ENCODE results near the gene LMNTD2.
A peak's percentile ranks its signal among the peaks of the same experiment; 100 is the strongest.
"Not testable (repeated sequence)": the region's sequence is repeated elsewhere in the genome, so short reads cannot be mapped to it uniquely, and the experiment has no call there.

Gene LMNTD2

GRCh38 chr11:532527-532985, 28.0 kb downstream of the LMNTD2 start:
- DNase-seq: no peak

DNA sequence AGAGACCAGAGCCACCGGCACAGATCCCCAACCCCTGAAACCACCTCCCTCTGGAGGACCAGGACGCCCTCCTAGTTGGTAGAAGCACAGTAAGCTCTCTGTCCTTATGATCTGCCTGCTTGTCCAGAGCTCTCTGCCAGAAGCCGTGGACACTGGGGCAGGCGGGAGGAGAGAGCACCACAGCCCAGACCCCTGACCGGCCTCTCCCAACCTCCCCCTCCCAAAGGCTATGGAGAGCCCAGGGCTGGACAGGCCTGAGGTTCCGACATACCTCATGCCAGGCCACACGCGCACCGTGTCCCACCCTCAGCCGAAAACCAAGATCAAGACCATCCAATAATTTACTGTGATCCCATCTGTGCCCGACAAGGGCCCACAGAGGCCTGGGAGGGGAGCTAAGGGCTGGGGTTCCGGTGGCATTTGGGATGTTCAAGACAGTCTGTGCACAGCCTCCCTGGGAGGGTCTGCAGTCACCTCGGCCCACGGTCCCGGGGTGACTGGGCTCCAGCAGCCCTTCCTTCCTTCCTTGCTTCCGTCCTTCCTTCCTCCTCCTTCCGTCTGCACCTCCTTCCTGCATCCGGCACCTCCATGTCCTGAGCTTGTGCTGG, 28.5 kb downstream of the LMNTD2 start:
- no peak for DNase-seq

DNA sequence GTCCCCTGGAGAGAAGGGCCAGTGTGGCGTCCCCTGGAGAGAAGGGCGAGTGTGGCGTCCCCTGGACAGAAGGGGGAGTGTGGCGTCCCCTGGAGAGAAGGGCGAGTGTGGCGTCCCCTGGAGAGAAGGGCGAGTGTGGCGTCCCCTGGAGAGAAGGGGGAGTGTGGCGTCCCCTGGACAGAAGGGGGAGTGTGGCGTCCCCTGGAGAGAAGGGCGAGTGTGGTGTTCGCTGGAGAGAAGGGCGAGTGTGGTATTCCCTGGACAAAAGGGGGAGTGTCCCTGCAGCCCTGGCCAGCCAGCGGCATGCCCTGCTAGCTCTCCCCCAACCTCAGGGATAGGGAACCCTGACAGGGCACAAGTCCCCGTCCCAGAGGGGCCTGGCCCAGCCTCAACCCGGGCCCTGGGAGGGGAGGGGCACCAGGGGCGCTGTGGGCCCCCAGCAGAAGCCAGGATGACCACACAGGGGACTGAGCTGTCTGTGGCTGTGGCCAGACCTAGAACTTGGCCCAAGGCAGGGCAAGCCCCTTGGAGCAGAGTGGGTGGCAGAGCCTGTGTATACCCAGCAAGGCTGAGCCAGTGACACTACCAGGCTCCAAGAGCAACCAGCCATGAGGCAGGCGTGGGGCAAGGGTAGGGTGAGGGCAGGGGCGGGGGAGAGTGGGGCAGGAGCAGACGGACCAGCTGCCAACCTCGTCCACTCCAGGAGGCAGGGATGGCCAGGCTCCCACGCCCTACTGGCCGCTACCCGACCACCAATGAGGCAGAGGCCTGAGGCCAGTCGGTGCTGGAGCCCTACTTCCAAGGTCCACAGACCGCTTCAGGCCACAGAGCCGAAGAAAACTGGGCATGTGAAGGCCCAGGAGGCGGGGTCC, 29.3 kb downstream of the LMNTD2 start:
- DNase-seq: no peak

DNA sequence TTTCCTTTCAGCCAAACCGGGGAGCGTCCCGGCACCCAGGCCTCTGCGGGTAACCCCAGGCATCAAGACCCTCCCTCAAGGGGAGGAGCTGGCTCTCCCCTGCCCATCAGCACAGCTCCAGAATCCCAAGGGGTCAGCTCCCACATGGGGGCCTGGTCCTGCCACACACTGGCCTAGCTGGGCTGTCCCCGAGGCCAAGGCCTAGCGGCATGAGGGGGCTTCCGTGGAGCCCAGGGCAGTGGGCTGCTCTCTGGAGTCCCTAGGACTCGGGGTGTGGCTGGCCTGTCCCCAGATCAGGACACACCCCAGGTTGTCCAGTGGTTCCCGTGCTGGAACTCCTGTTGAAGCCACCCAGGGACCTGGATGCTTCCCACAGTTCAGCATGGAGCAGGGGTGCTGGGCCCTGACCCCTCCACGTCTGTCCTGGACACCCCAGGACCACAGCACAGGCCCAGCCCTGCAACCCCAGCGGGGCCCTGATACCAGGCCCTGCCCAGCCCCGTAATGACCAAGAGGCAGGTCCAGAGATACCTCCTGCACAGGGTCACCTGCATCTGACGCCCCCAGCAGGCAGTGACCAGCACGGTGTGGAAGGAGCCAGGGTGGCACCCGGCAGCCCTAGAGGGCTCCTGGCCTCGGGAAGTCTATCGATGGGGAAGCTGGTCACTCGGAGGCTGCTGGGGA, 30.7 kb downstream of the LMNTD2 start:
- no peak for DNase-seq

DNA sequence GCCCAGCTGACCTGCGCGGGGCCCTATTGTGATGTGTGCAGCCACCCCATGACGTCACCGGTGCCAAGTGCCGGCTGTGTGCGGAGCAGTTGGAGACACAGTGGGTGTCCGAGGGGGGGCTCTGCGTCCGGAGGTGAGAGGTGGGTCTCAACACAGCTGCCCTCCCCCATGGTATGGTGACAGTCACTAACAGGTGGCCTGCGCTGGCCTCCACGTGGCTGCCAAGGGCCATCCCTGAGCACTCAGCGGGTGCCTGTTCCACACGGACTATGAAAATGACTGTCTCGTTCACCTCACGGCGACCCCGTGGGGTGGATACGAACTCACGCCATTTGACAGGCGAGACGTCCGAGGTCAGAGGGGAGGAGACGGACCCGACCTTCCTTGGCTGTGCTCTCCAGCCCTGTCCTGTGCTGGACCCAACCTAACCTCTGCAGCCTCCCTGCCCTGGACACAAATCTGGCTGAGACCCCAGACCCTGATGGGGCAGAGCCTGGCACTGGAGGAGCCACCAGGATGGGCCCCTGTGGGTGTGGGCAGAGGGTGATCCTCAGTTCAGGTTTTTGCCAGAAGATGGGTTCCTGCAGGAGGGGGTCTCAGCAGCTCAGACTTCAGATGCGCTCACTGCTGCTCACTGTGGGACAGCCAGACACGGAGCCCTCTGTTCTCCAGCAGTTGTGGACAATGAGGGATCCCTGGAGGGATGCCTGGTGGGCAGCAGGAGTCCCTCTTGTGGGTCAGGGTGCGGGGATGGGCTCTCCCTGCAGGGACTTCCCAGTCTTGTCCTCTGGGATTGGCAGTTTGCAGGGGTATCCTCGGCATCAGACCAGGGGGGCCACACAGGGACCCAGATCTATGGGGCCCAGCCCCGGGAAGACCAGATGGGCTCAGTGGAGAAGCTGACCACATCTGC, 31.5 kb downstream of the LMNTD2 start:
- DNase-seq: no peak

- no peak for DNase-seq
These were observed 32.2 kb downstream of the LMNTD2 start for GRCh38 chr11:528166-528814.

- no peak for DNase-seq
These were observed 34.3 kb downstream of the LMNTD2 start for GRCh38 chr11:526192-526591.

GRCh38 chr11:521177-521688, 39.3 kb downstream of the LMNTD2 start:
- DNase-seq: no peak

DNA sequence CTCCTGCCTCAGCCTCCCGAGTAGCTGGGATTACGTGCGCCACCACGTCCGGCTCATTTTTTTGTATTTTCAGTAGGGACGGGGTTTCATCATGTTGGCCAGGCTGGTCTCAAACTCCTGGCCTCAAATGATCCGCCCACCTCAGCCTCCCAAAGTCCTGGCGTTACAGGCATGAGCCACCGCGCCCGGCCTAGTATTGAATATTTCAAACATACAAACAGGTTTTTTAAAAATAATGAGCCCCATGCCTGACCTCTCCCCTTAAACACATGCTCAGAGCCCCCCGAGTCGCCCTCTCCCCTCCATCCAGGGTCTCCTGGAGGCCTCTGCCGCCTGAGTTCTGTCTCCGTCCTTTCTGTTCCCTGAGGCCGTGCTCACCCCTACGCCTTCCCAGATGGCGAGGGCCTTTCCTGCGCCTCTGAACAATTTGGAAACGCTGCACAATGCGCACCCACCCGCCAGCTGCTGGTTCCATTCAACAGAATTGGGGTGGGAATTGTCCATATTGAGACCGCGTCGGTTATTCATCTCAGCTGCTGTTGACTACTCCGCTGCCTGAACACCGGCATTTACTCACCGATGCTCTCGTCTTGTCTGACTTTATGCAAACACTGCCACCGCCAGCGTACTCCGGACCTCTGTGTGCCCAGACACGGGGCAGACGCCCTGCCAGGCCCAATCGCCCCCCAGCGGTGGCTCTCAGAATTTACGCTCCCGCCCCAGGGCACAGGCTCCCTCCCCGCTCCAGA, 39.9 kb downstream of the LMNTD2 start:
- no peak for DNase-seq

DNA sequence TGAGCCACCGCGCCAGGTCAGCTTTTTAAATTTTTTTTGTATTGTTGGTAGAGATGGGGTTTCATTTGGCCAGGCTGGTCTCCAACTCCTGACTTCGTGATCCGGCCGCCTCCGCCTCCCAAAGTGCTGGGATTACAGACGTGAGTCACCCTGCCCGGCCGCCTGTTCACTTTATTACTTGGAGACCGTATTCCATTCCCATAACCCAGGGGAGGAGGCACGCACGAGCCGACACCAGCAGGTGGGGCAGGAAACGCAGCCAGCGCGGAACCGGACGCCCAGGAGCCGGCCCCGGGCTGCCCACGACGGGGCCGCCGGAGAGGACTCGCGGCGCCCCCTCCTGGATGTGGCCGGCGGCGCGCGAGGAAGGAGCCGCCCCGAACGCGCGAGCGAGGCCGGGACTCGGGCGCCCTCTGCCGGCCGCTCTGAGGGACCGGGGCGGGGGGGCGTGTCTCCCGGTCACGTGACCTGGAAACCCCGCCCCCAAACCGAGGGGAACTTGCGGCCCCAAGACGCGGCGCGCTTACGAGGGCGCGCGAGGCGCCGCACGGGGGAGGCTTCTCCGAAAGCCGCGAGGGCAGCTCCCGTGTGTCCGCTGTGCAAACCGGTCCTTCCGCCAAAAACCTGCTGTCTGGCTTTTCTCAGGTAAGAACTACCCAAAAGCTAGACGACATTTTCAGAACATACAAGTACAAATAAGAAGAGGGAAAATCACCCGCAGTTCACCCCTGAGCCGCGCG, 41.9 kb downstream of the LMNTD2 start:
- peak; percentile 84 for DNase-seq

- not testable (repeated sequence) for DNase-seq
These were observed 43.4 kb downstream of the LMNTD2 start for GRCh38 chr11:516918-517685.

DNA sequence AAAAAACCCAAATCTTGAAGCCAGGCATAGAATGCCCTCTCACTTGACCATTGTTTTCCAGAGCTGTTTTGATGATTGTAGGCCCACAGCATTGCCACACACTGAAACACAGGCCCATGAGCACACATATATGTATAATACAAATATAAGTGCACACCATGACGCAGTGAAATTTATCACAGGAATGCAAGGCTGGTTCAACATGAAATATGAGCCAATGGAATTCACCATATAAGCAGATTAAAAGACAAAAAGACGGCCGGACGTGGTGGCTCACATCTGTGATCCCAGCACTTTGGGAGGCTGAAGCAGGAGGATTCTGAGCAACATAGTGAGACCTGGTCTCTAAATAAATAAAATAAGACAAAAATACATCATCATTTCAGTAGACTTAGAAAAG, 44.1 kb downstream of the LMNTD2 start:
- no peak for DNase-seq

- DNase-seq: no peak
These were observed 45.4 kb downstream of the LMNTD2 start for GRCh38 chr11:515131-515530.

- DNase-seq: no peak
These were observed 45.9 kb downstream of the LMNTD2 start for GRCh38 chr11:514606-515005.

DNA sequence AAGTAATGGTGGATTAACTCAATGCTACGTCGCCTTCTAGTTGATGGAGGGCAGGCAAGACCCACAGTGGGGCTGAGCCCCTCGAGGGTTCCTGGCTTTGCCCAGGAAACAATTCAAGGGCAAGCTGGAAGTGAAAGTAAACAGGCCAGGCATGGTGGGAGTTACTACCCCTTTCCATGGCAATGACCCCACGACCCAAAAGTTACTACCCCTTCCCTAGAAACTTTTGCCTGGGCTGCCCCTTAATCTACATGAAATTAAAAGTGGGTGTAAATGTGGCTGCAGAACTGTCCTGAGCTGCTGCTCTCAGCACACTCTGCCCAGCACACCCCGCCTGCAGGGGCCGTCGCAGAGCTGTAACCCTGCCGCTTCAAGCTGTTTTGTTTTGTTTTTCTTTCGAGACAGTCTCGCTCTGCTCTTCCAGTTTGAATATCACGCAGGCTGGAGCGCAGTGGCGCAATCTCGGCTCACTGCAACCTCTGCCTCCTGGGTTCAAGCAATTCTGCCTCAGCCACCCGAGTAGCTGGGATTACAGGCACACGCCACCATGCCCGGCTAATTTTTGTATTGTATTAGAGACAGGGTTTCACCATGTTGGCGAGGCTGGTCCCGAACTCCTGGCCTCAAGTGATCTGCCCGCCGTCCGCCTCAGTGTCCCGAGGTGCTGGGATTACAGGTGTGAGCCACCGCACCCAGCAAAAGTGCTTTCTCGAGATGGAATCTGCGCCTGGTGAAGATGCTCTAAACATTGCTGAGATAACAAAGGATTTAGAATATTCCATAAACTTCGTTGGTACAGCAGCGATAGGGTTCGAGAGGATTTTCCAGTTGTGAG, 47.6 kb downstream of the LMNTD2 start:
- no peak for DNase-seq

DNA sequence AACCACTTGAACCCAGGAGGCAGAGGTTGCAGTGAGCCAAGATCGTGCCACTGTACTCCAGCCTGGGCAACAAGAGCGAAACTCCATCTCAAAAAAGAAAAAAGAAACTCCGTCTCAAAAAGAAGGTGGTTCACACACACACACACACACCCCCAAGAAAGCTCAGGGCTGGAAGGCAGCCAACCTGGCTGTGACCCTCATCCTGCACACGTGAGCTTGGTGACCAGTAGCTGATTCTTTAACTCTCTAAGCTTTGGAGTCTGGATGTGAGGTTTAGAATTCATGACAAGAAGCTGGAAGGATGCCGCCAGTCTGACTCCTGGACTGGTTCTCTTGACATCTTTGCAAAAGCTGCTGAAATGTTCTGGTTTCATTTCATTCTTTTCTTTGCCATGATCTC, 51.6 kb downstream of the LMNTD2 start:
- DNase-seq: no peak

DNA sequence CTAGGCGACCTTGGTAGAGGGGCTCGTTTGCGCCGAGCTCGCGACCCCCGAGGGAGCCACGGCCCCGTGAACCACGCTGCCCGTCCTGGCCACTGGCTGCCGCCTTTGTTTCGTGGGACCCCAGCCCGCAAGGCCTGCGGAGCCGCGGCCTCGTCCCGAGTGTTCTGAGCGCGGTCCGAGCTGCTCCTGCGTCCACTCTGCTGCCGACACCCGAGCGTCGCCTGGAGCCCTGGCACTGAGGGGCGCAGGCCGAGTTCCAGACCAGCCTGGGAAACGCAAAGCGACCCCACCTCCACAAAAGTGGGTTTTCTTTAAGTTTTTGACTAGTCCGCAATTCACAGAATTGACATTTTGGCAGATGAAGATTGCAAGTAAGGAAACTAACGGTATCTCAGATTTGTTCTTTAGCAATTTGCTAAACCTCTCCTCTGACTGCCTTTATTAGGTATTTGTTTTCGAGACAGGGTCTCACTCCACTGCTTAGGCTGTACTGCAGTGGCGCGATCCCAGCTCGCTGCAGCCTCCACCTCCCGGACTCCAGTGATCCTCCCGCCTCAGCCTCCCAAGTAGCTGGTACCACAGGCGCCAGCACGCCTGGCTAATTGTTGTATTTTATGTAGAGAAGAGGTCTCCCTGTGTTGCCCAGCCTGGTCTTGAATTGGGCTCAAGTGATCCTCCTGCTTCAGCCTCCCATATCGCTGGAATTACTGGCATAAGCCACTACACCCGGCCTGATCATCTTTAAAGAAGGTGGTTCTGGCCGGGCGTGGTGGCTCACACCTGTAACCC, 52.6 kb downstream of the LMNTD2 start:
- DNase-seq: no peak
